AG04450 (cell line): ENCODE data around the gene GLB1L. TPM values are rescaled to one million over a fixed set of nuclear protein-coding genes. Genes with fewer than 3 reads are reported as not detected.

Experiments
- CTCF ChIA-PET: fragments of 300-600, 350-600 bp; formaldehyde crosslinking; extraction: SDS; loops from one replicate; lab custom pipeline; 2022; ENCODE audit warnings: antibody characterized with exemption, inconsistent platforms; lab: Charles Lee
- POLR2A ChIA-PET: fragments of 350-600 bp; formaldehyde crosslinking; extraction: SDS; loops from one replicate; lab custom pipeline; 2021; ENCODE audit warnings: antibody characterized with exemption, inconsistent platforms; lab: Yijun Ruan, JAX
- DNase-seq: peaks from one replicate; pipeline ENCODE4 v3.0.0-alpha.2; 2011; ENCODE audit warnings: low read depth, low spot score
- H3K27ac ChIP-seq: one replicate; pipeline ENCODE4 v1.5.1; 2012; ENCODE audit warnings: low read depth, low read length, control low read depth
- H3K27me3 ChIP-seq: one replicate; pipeline ENCODE4 v1.6.0; 2012; ENCODE audit warnings: low read length; ENCODE audit not compliant: control insufficient read depth, insufficient read depth
- H3K4me3 ChIP-seq: 2 replicates; pipeline ENCODE4 v1.5.1; 2011; ENCODE audit warnings: mild to moderate bottlenecking, low read depth, low read length, control low read depth
- H3K9me3 ChIP-seq: 2 replicates; pipeline ENCODE4 v1.5.1; 2012; ENCODE audit warnings: low read length; ENCODE audit not compliant: control insufficient read depth, insufficient read depth
- polyA plus RNA-seq: library from polyadenylated mRNA; depleted of rRNA; stranded (reverse); fragments of >200 nt; gene quantifications from 2 replicates; pipeline ENCODE4 v1.2.3, GENCODE V29; 2011
- TF ChIP-seq, protein P1 (sequence below): IDR thresholded peaks from 2 replicates; pipeline ENCODE4 v1.5.1; 2011; ENCODE audit warnings: low read depth, low read length, control low read depth, inconsistent platforms

The GLB1L gene
- polyA plus RNA-seq, 1 experiment: 9.6 TPM

DNA sequence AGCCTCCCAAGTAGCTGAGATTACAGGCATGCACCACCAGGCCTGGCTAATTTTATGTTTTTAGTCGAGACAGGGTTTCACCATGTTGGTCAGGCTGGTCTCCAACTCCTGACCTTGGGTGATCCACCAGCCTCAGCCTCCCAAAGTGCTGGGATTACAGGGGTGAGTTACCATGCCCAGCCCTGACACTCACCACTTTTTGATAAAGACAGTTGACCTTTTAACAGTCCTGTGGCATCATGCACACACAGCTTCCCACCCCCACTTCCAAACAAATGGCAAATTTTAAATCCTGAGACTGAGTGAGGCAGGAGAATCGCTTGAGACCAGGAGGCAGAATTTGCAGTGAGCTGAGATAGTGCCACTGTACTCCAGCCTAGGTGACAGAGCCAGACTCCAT is 27.8 kb upstream of the GLB1L start:
- no peak for DNase-seq
- TF ChIP-seq, protein P1, sequence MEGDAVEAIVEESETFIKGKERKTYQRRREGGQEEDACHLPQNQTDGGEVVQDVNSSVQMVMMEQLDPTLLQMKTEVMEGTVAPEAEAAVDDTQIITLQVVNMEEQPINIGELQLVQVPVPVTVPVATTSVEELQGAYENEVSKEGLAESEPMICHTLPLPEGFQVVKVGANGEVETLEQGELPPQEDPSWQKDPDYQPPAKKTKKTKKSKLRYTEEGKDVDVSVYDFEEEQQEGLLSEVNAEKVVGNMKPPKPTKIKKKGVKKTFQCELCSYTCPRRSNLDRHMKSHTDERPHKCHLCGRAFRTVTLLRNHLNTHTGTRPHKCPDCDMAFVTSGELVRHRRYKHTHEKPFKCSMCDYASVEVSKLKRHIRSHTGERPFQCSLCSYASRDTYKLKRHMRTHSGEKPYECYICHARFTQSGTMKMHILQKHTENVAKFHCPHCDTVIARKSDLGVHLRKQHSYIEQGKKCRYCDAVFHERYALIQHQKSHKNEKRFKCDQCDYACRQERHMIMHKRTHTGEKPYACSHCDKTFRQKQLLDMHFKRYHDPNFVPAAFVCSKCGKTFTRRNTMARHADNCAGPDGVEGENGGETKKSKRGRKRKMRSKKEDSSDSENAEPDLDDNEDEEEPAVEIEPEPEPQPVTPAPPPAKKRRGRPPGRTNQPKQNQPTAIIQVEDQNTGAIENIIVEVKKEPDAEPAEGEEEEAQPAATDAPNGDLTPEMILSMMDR: no peak
- H3K9me3 ChIP-seq: no peaks in the 10 kb centered on the region
- POLR2A ChIA-PET: no interaction called here
- CTCF ChIA-PET: interaction anchor here (1.1 to 1.6 kb wide), 3 partner anchors 19 to 113 kb away, joined by 3 to 4 read pairs (median 4); no protein-coding TSS in a partner anchor
- H3K4me3 ChIP-seq: no peak overlapping the region
- peaks cover 4% of the 10 kb centered on the region for H3K27me3 ChIP-seq
- H3K27ac ChIP-seq: no peak overlapping the region

DNA sequence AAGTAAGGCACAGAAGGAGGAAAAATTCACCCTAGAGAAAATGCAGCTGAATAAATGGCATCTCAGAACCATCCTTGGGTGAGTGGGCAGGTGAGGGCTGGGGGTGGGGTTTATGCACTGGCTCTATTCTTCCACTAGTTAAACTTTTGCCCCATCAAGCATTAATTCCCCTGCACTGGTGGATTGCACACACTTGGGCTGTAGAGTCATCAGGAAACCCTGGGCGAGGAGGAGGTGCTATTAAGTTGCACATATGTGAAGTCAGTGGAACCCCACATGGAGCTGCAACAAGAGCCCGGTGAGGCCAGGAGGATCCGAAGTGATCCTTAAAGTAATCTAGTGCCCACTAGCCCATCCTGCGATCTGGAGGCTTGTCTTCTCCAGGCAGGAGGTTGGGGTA is 27.1 kb upstream of the GLB1L start:
- Histone ChIP-seq H3K4me3 (no peak overlapping the region), H3K9me3 (no peaks in the 10 kb centered on the region), H3K27me3 (peaks cover 6% of the 10 kb centered on the region), H3K27ac (no peak overlapping the region)
- TF ChIP-seq, protein P1: no peak
- no peak for DNase-seq
- POLR2A ChIA-PET: no interaction called here
- CTCF ChIA-PET: interaction anchor here (1.1 kb wide), 1 partner anchor 23 kb away, joined by 4 read pairs; no protein-coding TSS in a partner anchor

DNA sequence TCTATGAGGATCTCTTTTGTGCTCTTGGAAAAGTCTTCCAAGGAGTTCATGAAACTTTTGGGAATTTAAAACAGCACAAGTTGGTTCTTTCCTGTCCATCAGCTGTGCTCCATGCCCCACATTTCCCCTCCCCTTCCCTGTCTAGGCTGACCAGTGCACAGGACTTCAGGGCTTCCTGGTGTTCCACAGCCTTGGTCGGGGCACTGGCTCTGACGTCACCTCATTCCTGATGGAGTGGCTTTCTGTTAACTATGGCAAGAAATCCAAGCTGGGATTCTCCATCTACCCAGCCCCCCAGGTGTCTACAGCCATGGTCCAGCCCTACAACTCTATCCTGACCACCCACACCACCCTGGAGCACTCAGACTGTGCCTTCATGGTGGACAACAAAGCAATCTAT is 25.8 kb upstream of the GLB1L start:
- H3K9me3 ChIP-seq: no peaks in the 10 kb centered on the region
- H3K4me3 ChIP-seq: no peak overlapping the region
- TF ChIP-seq, protein P1: no peak
- ChIA-PET CTCF (interaction anchor here (1.9 kb wide), 1 partner anchor 24 kb away, joined by 6 read pairs; no protein-coding TSS in a partner anchor), POLR2A (no interaction called here)
- H3K27me3 ChIP-seq: peaks cover 14% of the 10 kb centered on the region
- no peak overlapping the region for H3K27ac ChIP-seq
- DNase-seq: no peak

DNA sequence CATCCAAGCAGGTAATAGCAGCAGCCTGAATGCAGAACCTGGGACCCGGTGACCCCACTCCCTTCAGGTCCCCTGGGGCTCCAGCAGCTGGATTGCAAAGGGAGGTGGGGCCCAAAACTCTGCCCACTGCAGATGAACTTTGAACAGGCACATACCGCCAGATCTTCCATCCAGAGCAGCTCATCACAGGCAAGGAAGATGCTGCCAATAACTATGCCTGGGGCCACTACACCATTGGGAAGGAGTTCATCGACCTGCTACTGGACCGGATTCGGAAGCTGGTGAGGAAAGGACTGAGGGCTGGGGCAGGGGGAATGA is 24.8 kb upstream of the GLB1L start:
- TF ChIP-seq, protein P1: no peak
- Histone ChIP-seq H3K27me3 (peaks cover 15% of the 10 kb centered on the region), H3K9me3 (no peaks in the 10 kb centered on the region), H3K27ac (no peak overlapping the region), H3K4me3 (no peak overlapping the region)
- no peak for DNase-seq
- CTCF ChIA-PET: interaction anchor here (1.9 kb wide), 1 partner anchor 25 kb away, joined by 6 read pairs; no protein-coding TSS in a partner anchor
- POLR2A ChIA-PET: no interaction called here

DNA sequence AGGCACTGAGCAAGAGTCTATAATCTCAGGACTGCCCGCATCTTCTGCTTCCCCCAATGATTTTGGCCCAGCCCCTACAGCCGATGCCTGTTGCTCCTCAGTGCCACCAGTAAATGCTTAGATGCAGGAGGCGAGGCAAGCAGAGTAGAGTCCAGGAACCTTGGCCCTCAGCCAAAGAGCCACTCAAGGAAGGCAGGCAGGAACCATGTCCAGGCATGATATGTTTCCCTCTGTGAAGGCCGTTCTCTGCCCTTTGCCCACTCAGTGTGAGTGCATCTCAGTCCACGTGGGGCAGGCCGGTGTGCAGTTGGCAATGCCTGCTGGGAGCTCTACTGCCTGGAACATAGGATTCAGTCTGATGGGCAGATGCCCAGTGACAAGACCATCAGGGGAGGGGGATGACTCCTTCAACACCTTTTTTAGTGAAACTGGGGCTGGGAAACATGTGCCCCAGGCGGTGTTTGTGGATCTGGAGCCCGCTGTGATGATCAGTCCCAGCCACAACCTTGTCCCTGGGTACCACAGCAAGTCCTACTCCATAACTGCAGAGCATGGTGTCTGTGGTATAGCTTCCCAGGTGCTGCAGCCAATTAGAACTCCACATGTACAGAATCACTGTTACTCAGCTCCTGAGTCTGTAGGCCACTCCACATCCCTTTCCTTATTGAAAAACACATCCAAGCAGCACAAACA is 24.3 kb upstream of the GLB1L start:
- H3K9me3 ChIP-seq: no peaks in the 10 kb centered on the region
- CTCF ChIA-PET: interaction anchor here (1.9 kb wide), 1 partner anchor 25 kb away, joined by 6 read pairs; no protein-coding TSS in a partner anchor
- DNase-seq: no peak
- TF ChIP-seq, protein P1: no peak
- H3K4me3 ChIP-seq: no peak overlapping the region
- POLR2A ChIA-PET: no interaction called here
- no peak overlapping the region for H3K27ac ChIP-seq
- peaks cover 19% of the 10 kb centered on the region for H3K27me3 ChIP-seq
